Activated naive CD8-positive, alpha-beta T cell treated with anti-CD3 and anti-CD28 coated beads, Interleukin-2, amount 50 U/mL, for 24 hours (primary cell): ENCODE results near the gene BICDL2.
A peak's percentile ranks its signal among the peaks of the same experiment; 100 is the strongest.

ENCODE experiments used
- ATAC-seq: fragments of 150-1000 bp; cut with Tn5 transposase; one replicate; pipeline ENCODE4 v1.10.0; 2021
- DNase-seq: peaks from one replicate; pipeline ENCODE4 v3.0.0; 2021
- H3K27ac Mint-ChIP-seq: one replicate; pipeline ENCODE4 v1.8.0; 2021; ENCODE audit warnings: mild to moderate bottlenecking, mixed read lengths
- H3K27me3 Mint-ChIP-seq: one replicate; pipeline ENCODE4 v1.8.0; 2021; ENCODE audit warnings: mixed read lengths
- H3K36me3 Mint-ChIP-seq: one replicate; pipeline ENCODE4 v1.8.0; 2021; ENCODE audit warnings: low read depth, mixed read lengths
- H3K4me1 Mint-ChIP-seq: one replicate; pipeline ENCODE4 v1.8.0; 2021; ENCODE audit warnings: mixed read lengths
- H3K4me3 Mint-ChIP-seq: one replicate; pipeline ENCODE4 v1.8.0; 2021; ENCODE audit warnings: mild to moderate bottlenecking, moderate library complexity, mixed read lengths
- H3K9me3 Mint-ChIP-seq: one replicate; pipeline ENCODE4 v1.8.0; 2021; ENCODE audit warnings: mixed read lengths

BICDL2 gene

GRCh38 chr16:2986623-2987188, 50.0 kb downstream of the BICDL2 start:
- ATAC-seq (no peak), DNase-seq (no peak)
- Mint-ChIP-seq H3K27me3 (no peaks in the 10 kb centered on the region), H3K27ac (no peak overlapping the region), H3K4me1 (peaks cover 8% of the 10 kb centered on the region), H3K4me3 (no peak overlapping the region), H3K9me3 (no peaks in the 10 kb centered on the region), H3K36me3 (no peaks in the 10 kb centered on the region)

GRCh38 chr16:2985893-2986355, 50.8 kb downstream of the BICDL2 start:
- DNase-seq (no peak), ATAC-seq (no peak)
- Mint-ChIP-seq H3K27me3 (no peaks in the 10 kb centered on the region), H3K36me3 (no peaks in the 10 kb centered on the region), H3K4me3 (no peak overlapping the region), H3K9me3 (no peaks in the 10 kb centered on the region), H3K27ac (no peak overlapping the region), H3K4me1 (peaks cover 14% of the 10 kb centered on the region)

GRCh38 chr16:2985462-2985861, 51.3 kb downstream of the BICDL2 start:
- Mint-ChIP-seq H3K4me3 (no peak overlapping the region), H3K36me3 (no peaks in the 10 kb centered on the region), H3K9me3 (no peaks in the 10 kb centered on the region), H3K4me1 (peaks cover 16% of the 10 kb centered on the region), H3K27me3 (no peaks in the 10 kb centered on the region), H3K27ac (no peak overlapping the region)
- ATAC-seq (no peak), DNase-seq (no peak)

GRCh38 chr16:2983706-2984136, 53.0 kb downstream of the BICDL2 start:
- Mint-ChIP-seq H3K27ac (no peak overlapping the region), H3K9me3 (no peaks in the 10 kb centered on the region), H3K4me3 (peak overlapping the region; percentile 21), H3K36me3 (peaks cover 4% of the 10 kb centered on the region), H3K27me3 (no peaks in the 10 kb centered on the region), H3K4me1 (peaks cover 18% of the 10 kb centered on the region)
- DNase-seq (peak; percentile 84), ATAC-seq (peak; percentile 58)

- no peak for DNase-seq
- peaks cover 18% of the 10 kb centered on the region for H3K4me1 Mint-ChIP-seq
- H3K4me3 Mint-ChIP-seq: no peak overlapping the region
- no peak for ATAC-seq
- H3K27me3 Mint-ChIP-seq: no peaks in the 10 kb centered on the region
- peak overlapping the region; percentile 9 for H3K27ac Mint-ChIP-seq
- peaks cover 11% of the 10 kb centered on the region for H3K36me3 Mint-ChIP-seq
- H3K9me3 Mint-ChIP-seq: no peaks in the 10 kb centered on the region
Observed at GRCh38 chr16:2982402-2982801, 54.3 kb downstream of the BICDL2 start.

GRCh38 chr16:2981899-2982250, 54.9 kb downstream of the BICDL2 start:
- peaks cover 18% of the 10 kb centered on the region for H3K4me1 Mint-ChIP-seq
- peak overlapping the region; percentile 80 for H3K27ac Mint-ChIP-seq
- H3K4me3 Mint-ChIP-seq: peak overlapping the region; percentile 74
- DNase-seq (no peak), ATAC-seq (no peak)
- H3K9me3 Mint-ChIP-seq: no peaks in the 10 kb centered on the region
- no peaks in the 10 kb centered on the region for H3K27me3 Mint-ChIP-seq
- peaks cover 13% of the 10 kb centered on the region for H3K36me3 Mint-ChIP-seq

GRCh38 chr16:2981177-2981898, 55.4 kb downstream of the BICDL2 start:
- no peaks in the 10 kb centered on the region for H3K9me3 Mint-ChIP-seq
- H3K36me3 Mint-ChIP-seq: peaks cover 13% of the 10 kb centered on the region
- DNase-seq (no peak), ATAC-seq (no peak)
- H3K4me1 Mint-ChIP-seq: peaks cover 18% of the 10 kb centered on the region
- peak overlapping the region; percentile 86 for H3K4me3 Mint-ChIP-seq
- H3K27me3 Mint-ChIP-seq: no peaks in the 10 kb centered on the region
- H3K27ac Mint-ChIP-seq: peak overlapping the region; percentile 81

- H3K4me3 Mint-ChIP-seq: peak within 1 kb of the TSS; percentile 86
- peak within 1 kb of the TSS; percentile 81 for H3K27ac Mint-ChIP-seq
- DNase-seq: peak; percentile 98
- ATAC-seq: peak; percentile 80
- no peaks in the 10 kb centered on the region for H3K27me3 Mint-ChIP-seq
- H3K9me3 Mint-ChIP-seq: no peaks in the 10 kb centered on the region
- H3K4me1 Mint-ChIP-seq: peaks cover 18% of the 10 kb centered on the region
- H3K36me3 Mint-ChIP-seq: peaks cover 13% of the 10 kb centered on the region
Observed at GRCh38 chr16:2980227-2981176, 56.2 kb downstream of the BICDL2 start, which contains the start of gene PKMYT1. PKMYT1 (minus strand) TSS chr16:2980446; CDS start chr16:2979657, 789 bp downstream.

- Mint-ChIP-seq H3K4me1 (peaks cover 18% of the 10 kb centered on the region), H3K36me3 (peaks cover 13% of the 10 kb centered on the region), H3K4me3 (peak overlapping the region; percentile 86), H3K27me3 (no peaks in the 10 kb centered on the region), H3K27ac (peak overlapping the region; percentile 73), H3K9me3 (no peaks in the 10 kb centered on the region)
- DNase-seq: peak; percentile 41
- peak; percentile 4 for ATAC-seq
Observed at GRCh38 chr16:2979669-2980226, 57.0 kb downstream of the BICDL2 start.
